Head of caudate nucleus (tissue), 42 donors: ENCODE measurements around the gene LSS.
"Not testable (repeated sequence)": the region's sequence is repeated elsewhere in the genome, so short reads cannot be mapped to it uniquely, and the experiment has no call there.

Source experiments
- DNase-seq, 42 donors: peaks; one replicate each; pipeline versions ENCODE4 v3.0.0 to v3.0.0-alpha.2; 2020 to 2021; ENCODE audit warnings: mixed read lengths in 7 of 42
- intact Hi-C: fragments of 100-400 bp; cut with DNase I; formaldehyde crosslinking; loops from one replicate; pipeline ENCODE4 v1.15.0; 2022

The LSS gene

DNA sequence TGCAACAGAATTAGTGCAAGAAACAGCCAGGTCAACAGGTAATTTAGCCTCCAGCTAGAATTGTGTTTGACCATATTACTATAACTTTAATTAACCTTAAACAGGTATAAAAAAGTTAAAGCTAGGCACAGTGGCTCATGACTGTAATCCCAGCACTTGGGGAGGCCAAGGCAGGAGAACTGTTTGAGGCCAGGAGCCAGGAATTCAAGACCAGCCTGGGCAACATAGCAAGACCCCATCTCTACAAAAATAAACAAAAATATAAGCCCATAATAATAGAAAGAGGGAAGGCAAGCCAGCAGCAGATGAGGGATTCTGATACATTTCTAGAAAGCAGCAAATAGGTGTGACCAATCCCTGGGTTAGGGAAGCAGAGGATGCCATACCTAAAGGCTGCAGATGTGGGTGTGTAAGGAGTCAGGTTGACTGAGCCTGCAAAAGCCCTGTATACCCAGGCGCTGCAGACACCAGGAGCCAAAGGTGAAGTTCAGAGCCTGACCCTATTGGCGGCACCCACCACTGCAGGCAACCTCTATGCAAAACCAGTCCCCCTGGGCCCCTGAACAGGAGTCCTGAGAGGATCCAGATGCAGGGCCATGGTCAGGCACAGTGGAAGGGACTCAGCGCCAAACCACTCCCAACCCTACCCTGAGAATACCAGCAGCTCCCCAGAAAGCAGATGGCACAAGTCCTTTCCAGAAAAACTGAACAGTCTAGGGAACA is 19.3 kb upstream of the LSS start:
- no peak for DNase-seq
- intact Hi-C loops, result no loop called here

DNA sequence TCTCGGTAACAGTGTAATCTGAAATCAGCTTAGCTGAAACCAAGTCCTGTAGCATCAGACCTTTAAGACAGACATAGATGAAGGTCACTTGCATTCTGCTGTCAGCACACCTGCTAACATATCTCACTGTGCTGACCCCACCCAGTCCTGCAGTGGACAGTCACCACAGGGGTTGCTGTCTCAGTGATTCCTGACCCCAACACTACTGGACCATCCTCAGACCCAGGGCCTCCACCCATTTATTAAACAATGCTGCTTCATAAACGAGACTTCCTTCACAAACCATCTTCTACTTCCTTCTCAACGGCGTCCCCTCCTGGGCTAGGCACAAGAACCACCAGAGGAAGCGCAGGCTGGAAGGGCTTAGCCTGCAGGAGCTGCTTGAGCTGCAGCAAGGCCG is 17.8 kb upstream of the LSS start:
- intact Hi-C loops, result no loop called here
- DNase-seq, result no peak

GRCh38 chr21:46245213-46245915 is 16.8 kb upstream of the LSS start:
- DNase-seq, result peak in 1 of 42 donors; percentile 2
- intact Hi-C loops, result no loop called here

GRCh38 chr21:46244602-46245001 is 16.0 kb upstream of the LSS start:
- intact Hi-C loops, result no loop called here
- peak in 1 of 42 donors; percentile 9 for DNase-seq

DNA sequence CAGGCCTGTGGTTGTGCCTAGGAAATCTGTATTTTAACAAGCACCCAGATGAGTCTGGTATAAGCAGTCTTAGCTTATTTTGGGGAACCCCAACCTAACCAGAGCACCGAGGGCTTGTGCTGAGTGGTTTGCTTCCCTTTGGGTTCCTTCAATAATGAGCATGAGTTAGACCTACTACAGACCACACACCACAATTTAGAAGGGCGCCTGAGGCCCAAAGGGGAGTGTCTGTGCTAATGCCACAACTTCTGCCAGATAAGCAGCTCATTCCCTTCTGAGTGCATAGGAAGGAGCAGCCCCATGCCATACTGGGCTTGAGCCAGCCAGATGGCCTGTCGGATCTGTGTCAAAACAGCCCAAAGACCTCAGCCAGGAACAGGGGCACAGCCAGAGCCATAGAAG is 15.4 kb upstream of the LSS start:
- intact Hi-C loops, result no loop called here
- DNase-seq, result peak in 19 of 42 donors; percentile 10 to 78 (median 46)

DNA sequence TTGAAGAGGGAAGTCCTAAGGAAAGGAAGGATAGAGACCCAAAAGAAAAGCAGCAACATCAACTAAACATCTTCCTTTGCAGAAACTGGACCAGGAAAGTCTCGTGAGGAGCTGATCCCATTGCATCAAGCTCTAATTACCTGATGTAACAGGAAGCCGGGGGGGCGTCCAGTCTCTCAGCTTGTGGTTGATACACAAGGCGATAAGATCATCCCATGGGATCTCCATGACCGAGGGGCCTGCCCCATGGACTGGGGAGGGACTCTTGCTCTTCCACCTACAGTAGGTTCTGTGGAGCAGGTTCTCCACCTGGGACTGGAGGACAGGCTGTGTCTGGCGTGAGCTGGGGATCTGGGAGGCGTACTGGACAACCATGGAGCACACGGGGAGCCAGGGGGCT is 14.8 kb upstream of the LSS start:
- DNase-seq, result peak in 1 of 42 donors; percentile 6
- intact Hi-C loops, result no loop called here

- intact Hi-C loops, DNase-seq: not testable (repeated sequence)
These were observed 13.0 kb upstream of the LSS start for GRCh38 chr21:46241577-46241976.

DNA sequence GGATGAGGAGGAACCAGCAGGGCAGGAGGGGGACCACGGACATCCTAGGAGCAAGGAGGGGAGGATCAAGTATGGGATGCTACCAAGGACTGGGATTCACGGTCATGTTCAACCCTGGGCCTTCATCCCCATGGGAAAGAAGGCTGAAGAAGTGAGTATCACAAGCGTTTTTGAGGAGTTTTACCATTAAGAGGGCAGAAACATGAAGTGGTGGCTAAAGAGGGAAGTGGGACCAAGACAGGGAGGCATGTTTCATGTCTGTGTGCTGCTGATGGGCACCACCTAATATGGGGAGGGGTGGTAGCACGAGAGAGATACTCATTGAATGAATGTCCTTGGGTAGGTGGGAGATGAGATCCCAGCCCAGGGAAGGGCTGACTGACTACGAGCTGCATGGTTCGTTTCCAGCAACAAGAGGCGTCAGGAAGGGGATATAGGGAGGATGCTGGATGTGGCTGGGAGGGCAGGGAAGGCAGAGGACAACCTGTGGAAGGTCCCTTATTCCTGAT is 11.3 kb upstream of the LSS start:
- intact Hi-C loops, result no loop called here
- DNase-seq, result peak in 2 of 42 donors; percentile 7 to 12

- intact Hi-C loops, result no loop called here
- DNase-seq, result peak in 3 of 42 donors; percentile 21 to 55 (median 23)
These were observed 8.9 kb upstream of the LSS start for GRCh38 chr21:46237474-46237873.

DNA sequence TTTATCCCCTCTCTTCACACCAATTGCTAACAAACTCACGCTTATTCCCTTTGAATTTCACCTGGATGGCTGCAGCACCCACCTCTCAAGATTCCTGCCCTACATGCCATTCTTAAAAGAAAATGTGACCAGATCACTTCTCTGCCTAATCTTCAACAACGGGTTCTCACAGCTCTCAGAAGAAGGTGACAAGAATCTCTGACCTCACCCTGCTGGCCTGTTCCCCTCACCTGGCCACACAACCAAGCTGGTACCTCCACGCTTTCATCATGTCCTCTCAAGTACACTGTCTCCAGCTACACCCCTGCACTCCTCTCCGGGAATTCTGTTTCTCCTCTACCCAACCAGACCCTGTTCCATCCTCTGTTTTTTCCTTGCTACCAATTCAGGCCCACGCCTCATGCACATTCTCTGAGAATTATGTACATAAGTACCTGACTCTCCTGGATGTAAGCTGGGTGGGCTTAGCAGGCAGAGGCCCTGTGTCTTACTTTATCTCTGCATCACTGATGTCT is 5.9 kb upstream of the LSS start:
- intact Hi-C loops, result no loop called here

GRCh38 chr21:46229923-46230260 is 1.3 kb upstream of the LSS start:
- intact Hi-C loops, result loop anchor here (5.0 to 10.0 kb wide), 2 partner anchors 57 to 85 kb away; partner anchors contain the start of genes MCM3AP and YBEY
- DNase-seq, result no peak

More for the DNA sequence above, 5.9 kb upstream of the LSS start:
- peak in 2 of 42 donors; percentile 3 to 15 for DNase-seq

- DNase-seq, result peak in 8 of 42 donors; percentile 15 to 55 (median 42)
- intact Hi-C loops, result loop anchor here (5.0 to 10.0 kb wide), 2 partner anchors 58 to 85 kb away; partner anchors contain the start of genes MCM3AP and YBEY
These were observed 754 bp upstream of the LSS start for GRCh38 chr21:46229133-46229922.

DNA sequence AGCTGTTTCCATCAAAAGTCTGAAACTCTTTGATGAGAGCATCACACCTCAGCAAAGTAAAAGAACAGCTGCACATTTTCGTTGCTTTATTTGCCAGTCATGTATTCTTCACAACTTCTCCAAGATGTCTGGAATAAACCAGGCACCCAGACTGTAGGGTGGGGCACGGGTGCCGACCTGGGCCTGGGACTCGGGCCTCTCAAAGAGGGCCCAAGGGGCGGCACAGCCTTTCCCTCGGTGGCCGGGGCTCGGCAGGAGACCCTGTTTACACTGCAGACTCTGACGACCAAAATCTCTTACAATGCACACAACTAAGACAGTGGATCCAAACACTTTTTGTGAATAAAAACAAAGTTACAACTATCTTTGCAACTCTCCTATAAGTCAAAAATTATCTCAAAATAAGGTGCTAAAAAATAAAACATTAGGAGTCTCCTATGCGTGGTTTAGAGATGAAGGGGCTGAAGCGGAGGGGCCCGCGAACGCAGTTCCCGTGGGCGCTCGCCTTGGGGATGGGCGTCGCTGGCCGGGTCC is 696 bp downstream of the LSS start:
- DNase-seq, result peak in 6 of 42 donors; percentile 8 to 52 (median 36)

GRCh38 chr21:46226920-46227599 is 1.5 kb downstream of the LSS start:
- peak in 4 of 42 donors; percentile 29 to 36 (median 31) for DNase-seq
- intact Hi-C loops, result loop anchor here (5.0 to 10.0 kb wide), 2 partner anchors 60 to 82 kb away; partner anchors contain the start of genes MCM3AP and YBEY

More for the DNA sequence above, 696 bp downstream of the LSS start:
- intact Hi-C loops, result loop anchor here (5.0 to 10.0 kb wide), 2 partner anchors 59 to 83 kb away; partner anchors contain the start of genes MCM3AP and YBEY

DNA sequence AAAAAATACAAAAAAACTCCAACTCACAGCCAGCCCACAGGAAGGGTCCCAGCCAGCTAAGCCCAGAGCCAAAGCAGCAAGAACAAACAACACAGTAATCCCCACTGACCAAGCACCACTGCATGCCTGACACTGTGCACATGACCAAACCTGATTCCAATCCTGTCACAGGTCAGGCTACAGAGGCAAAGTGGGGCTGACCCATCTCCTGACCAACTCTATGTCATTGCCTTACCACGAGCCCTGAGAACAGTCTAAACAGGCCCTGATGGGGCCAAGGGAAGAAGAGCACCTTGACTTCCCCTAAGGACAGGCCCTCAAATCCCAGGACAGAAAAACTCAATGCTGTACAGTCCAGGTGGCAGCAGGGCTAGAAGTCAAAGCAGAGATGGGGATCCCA is 2.4 kb downstream of the LSS start:
- intact Hi-C loops, result loop anchor here (5.0 to 10.0 kb wide), 2 partner anchors 61 to 81 kb away; partner anchors contain the start of genes MCM3AP and YBEY
- DNase-seq, result peak in 6 of 42 donors; percentile 1 to 36 (median 26)

DNA sequence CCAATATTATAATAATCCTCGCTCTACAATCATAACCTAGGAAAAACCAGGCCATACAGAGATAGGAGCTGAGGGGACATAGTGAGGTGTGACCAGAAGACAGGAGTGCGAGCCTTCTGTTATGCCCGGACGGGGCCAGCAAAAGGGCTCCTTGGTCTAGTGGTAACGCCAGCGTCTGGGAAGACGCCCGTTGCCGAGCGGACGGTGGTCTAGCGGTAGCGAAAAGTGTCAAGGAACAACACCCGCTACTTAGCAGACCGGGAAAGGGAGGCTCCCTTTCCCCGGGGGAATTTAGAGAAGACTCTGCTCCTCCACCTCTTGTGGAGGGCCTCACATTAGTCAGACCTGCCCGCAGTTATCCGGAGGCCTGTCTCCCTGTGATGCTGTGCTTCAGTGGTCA is 4.9 kb downstream of the LSS start:
- intact Hi-C loops, result loop anchor here (10.0 kb wide), 1 partner anchor 79 kb away; no protein-coding TSS in a partner anchor
- peak in 8 of 42 donors; percentile 1 to 27 (median 14) for DNase-seq

DNA sequence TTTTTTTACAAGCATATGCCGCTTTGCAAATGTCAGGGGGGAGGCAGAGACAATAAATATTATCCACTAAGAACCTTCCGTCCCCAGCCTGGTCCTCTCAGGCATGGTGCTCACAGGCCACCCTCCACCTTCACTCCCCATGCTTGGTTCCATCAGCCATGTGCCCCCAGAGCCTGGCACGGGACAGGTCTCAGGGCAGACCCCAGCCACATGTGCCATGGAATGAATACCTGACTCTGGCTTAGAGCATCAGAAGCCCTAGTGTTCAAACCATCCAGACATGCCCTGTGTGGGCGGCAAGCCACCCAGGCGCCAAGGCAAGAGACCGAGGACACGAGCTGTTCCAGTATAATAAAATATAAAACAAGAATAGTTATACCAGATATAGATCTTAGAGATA is 5.4 kb downstream of the LSS start:
- intact Hi-C loops, result loop anchor here (10.0 kb wide), 1 partner anchor 78 kb away; no protein-coding TSS in a partner anchor

More for the DNA sequence above, 5.4 kb downstream of the LSS start:
- DNase-seq, result peak in 7 of 42 donors; percentile 7 to 27 (median 14)
